Activated T-helper 1 cell treated with anti-CD3 and anti-CD28 coated beads, Interleukin-12 subunit alpha, Interleukin-12 subunit beta, Interleukin-2, Interleukin-4 antibody, amounts not matched to agents 30 ng/mL and 10 ng/mL and 1 ng/mL, durations not matched to agents 14 hours and 24 hours and 36 hours (primary cell): ENCODE data around the gene MRAP2. TPM values are rescaled to one million over a fixed set of nuclear protein-coding genes. Genes with fewer than 3 reads are reported as not detected.
"Not testable (repeated sequence)": the region's sequence is repeated elsewhere in the genome, so short reads cannot be mapped to it uniquely, and the experiment has no call there.

ENCODE experiments used
- DNase-seq: peaks from one replicate; pipeline ENCODE4 v3.0.0; 2021; ENCODE audit warnings: low spot score
- H3K27ac Mint-ChIP-seq: one replicate; pipeline ENCODE4 v1.8.0; 2021; ENCODE audit warnings: mild to moderate bottlenecking, mixed read lengths
- H3K27me3 Mint-ChIP-seq: one replicate; pipeline ENCODE4 v1.8.0; 2022; ENCODE audit warnings: mild to moderate bottlenecking, moderate library complexity, mixed read lengths; ENCODE audit not compliant: insufficient read depth
- H3K36me3 Mint-ChIP-seq: one replicate; pipeline ENCODE4 v1.8.0; 2021; ENCODE audit warnings: low read depth, mixed read lengths
- H3K4me1 Mint-ChIP-seq: one replicate; pipeline ENCODE4 v1.8.0; 2021; ENCODE audit warnings: low read depth, mixed read lengths
- H3K4me3 Mint-ChIP-seq: one replicate; pipeline ENCODE4 v1.8.0; 2021; ENCODE audit warnings: mild to moderate bottlenecking, moderate library complexity, mixed read lengths
- H3K9me3 Mint-ChIP-seq: one replicate; pipeline ENCODE4 v1.8.0; 2021; ENCODE audit warnings: mixed read lengths
- intact Hi-C: fragments of 100-400 bp; cut with micrococcal nuclease; formaldehyde crosslinking; loops from one replicate; pipeline ENCODE4 v1.15.1; 2024
- total RNA-seq: library from RNA; stranded (reverse); gene quantifications from 2 replicates; pipeline ENCODE4 v1.2.3, GENCODE V29; 2022

The MRAP2 gene
- total RNA-seq, 1 donor from 2014 or later, result not detected

- DNase-seq, result no peak
- intact Hi-C loops, result no loop called here
- H3K4me3 Mint-ChIP-seq, result no peak overlapping the region
Observed at GRCh38 chr6:84017709-84018452, 15.7 kb upstream of the MRAP2 start.

GRCh38 chr6:84018453-84019061 is 15.0 kb upstream of the MRAP2 start:
- Mint-ChIP-seq H3K27ac (no peak overlapping the region), H3K9me3 (no peaks in the 10 kb centered on the region), H3K4me1 (no peaks in the 10 kb centered on the region), H3K36me3 (no peaks in the 10 kb centered on the region), H3K4me3 (no peak overlapping the region), H3K27me3 (no peaks in the 10 kb centered on the region)
- DNase-seq, result no peak
- intact Hi-C loops, result no loop called here

More at GRCh38 chr6:84017709-84018452, 15.7 kb upstream of the MRAP2 start:
- Mint-ChIP-seq H3K4me1 (no peaks in the 10 kb centered on the region), H3K36me3 (no peaks in the 10 kb centered on the region), H3K27me3 (no peaks in the 10 kb centered on the region), H3K27ac (no peak overlapping the region), H3K9me3 (no peaks in the 10 kb centered on the region)

GRCh38 chr6:84019141-84019841 is 14.3 kb upstream of the MRAP2 start:
- Mint-ChIP-seq H3K27me3 (no peaks in the 10 kb centered on the region), H3K9me3 (no peaks in the 10 kb centered on the region), H3K36me3 (no peaks in the 10 kb centered on the region), H3K27ac (no peak overlapping the region), H3K4me3 (no peak overlapping the region), H3K4me1 (no peaks in the 10 kb centered on the region)
- intact Hi-C loops, result no loop called here
- no peak for DNase-seq

GRCh38 chr6:84019842-84020211 is 13.7 kb upstream of the MRAP2 start:
- intact Hi-C loops, result no loop called here
- Mint-ChIP-seq H3K9me3 (no peaks in the 10 kb centered on the region), H3K27ac (no peak overlapping the region), H3K27me3 (no peaks in the 10 kb centered on the region), H3K4me3 (no peak overlapping the region), H3K4me1 (no peaks in the 10 kb centered on the region), H3K36me3 (no peaks in the 10 kb centered on the region)
- no peak for DNase-seq

GRCh38 chr6:84021625-84022024 is 11.9 kb upstream of the MRAP2 start:
- H3K9me3 Mint-ChIP-seq, result peaks cover 5% of the 10 kb centered on the region
- intact Hi-C loops, result no loop called here
- no peak overlapping the region for H3K27ac Mint-ChIP-seq
- no peak for DNase-seq
- H3K4me3 Mint-ChIP-seq, result no peak overlapping the region
- H3K4me1 Mint-ChIP-seq, result no peaks in the 10 kb centered on the region
- H3K36me3 Mint-ChIP-seq, result no peaks in the 10 kb centered on the region
- no peaks in the 10 kb centered on the region for H3K27me3 Mint-ChIP-seq

GRCh38 chr6:84026721-84027164 is 6.8 kb upstream of the MRAP2 start:
- no peak for DNase-seq
- Mint-ChIP-seq H3K9me3 (peaks cover 5% of the 10 kb centered on the region), H3K27ac (no peak overlapping the region), H3K4me3 (no peak overlapping the region), H3K36me3 (no peaks in the 10 kb centered on the region), H3K4me1 (no peaks in the 10 kb centered on the region), H3K27me3 (peaks cover 2% of the 10 kb centered on the region)
- intact Hi-C loops, result no loop called here

GRCh38 chr6:84027340-84028181 is 6.0 kb upstream of the MRAP2 start:
- intact Hi-C loops, result no loop called here
- Mint-ChIP-seq H3K9me3 (peaks cover 5% of the 10 kb centered on the region), H3K27ac (no peak overlapping the region), H3K4me3 (no peak overlapping the region), H3K4me1 (no peaks in the 10 kb centered on the region), H3K27me3 (peaks cover 9% of the 10 kb centered on the region), H3K36me3 (no peaks in the 10 kb centered on the region)
- no peak for DNase-seq

GRCh38 chr6:84028350-84028749 is 5.2 kb upstream of the MRAP2 start:
- Mint-ChIP-seq H3K4me3 (no peak overlapping the region), H3K27me3 (peaks cover 15% of the 10 kb centered on the region), H3K4me1 (no peaks in the 10 kb centered on the region), H3K36me3 (no peaks in the 10 kb centered on the region), H3K27ac (no peak overlapping the region), H3K9me3 (peaks cover 5% of the 10 kb centered on the region)
- no peak for DNase-seq
- intact Hi-C loops, result no loop called here

GRCh38 chr6:84032000-84032399 is 1.6 kb upstream of the MRAP2 start:
- H3K27me3 Mint-ChIP-seq, result peaks cover 30% of the 10 kb centered on the region
- intact Hi-C loops, H3K27ac Mint-ChIP-seq, H3K36me3 Mint-ChIP-seq, H3K4me1 Mint-ChIP-seq, H3K4me3 Mint-ChIP-seq, DNase-seq, H3K9me3 Mint-ChIP-seq: not testable (repeated sequence)

- DNase-seq, result no peak
- H3K4me3 Mint-ChIP-seq, result no peak overlapping the region
- H3K27me3 Mint-ChIP-seq, result peaks cover 30% of the 10 kb centered on the region
- intact Hi-C loops, result no loop called here
- no peaks in the 10 kb centered on the region for H3K4me1 Mint-ChIP-seq
- H3K27ac Mint-ChIP-seq, result no peak overlapping the region
- no peaks in the 10 kb centered on the region for H3K36me3 Mint-ChIP-seq
- H3K9me3 Mint-ChIP-seq, result no peaks in the 10 kb centered on the region
Observed at GRCh38 chr6:84035484-84035883, 1.9 kb downstream of the MRAP2 start.

- H3K27me3 Mint-ChIP-seq, result peaks cover 21% of the 10 kb centered on the region
- H3K4me1 Mint-ChIP-seq, result no peaks in the 10 kb centered on the region
- no peak overlapping the region for H3K4me3 Mint-ChIP-seq
- H3K27ac Mint-ChIP-seq, result no peak overlapping the region
- no peak for DNase-seq
- intact Hi-C loops, result no loop called here
- no peaks in the 10 kb centered on the region for H3K36me3 Mint-ChIP-seq
- H3K9me3 Mint-ChIP-seq, result no peaks in the 10 kb centered on the region
Observed at GRCh38 chr6:84037425-84038089, 4.0 kb downstream of the MRAP2 start.

GRCh38 chr6:84042603-84043002 is 9.0 kb downstream of the MRAP2 start:
- no peak overlapping the region for H3K4me3 Mint-ChIP-seq

More at GRCh38 chr6:84042603-84043002, 9.0 kb downstream of the MRAP2 start:
- Mint-ChIP-seq H3K27ac (no peak overlapping the region), H3K9me3 (no peaks in the 10 kb centered on the region), H3K4me1 (no peaks in the 10 kb centered on the region), H3K36me3 (no peaks in the 10 kb centered on the region), H3K27me3 (no peaks in the 10 kb centered on the region)
- intact Hi-C loops, result no loop called here
- no peak for DNase-seq
